8988T (cell line): Measurements from ENCODE around the gene TMEM239.
"Not testable (repeated sequence)": the region's sequence is repeated elsewhere in the genome, so short reads cannot be mapped to it uniquely, and the experiment has no call there.

Experiments
- DNase-seq: peaks from one replicate; pipeline ENCODE4 v3.0.0; 2011

TMEM239 gene

DNA sequence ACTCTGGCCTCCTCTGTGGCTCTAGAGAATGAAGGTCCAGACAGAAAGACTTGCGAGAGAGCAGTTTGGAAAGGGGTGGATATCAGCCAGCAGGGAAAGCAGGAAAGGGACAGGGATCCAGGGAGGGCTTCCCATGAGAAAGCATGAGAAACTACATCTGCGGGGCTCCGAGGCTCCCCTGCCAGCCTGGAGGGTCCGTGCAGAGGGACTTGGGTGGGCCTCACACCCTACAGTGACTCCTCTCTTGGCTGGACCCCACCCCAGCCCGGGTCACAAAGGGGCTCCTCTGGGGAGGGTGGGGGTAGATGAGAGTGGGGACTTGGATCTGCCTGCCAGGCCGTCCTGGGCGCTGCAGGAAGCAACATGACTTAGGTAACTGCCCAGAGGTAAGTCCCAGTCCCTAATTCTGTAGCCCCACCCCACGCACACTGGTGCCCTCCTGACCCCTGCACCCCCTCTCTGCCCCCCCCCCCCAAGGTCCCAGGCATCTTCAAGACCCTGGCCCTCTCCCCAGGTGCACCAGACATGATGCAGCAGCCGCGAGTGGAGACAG, at the start of gene TMEM239:
Gene TMEM239 (plus strand): TSS at position 335 of the 553 bp plus-strand sequence. CDS start 191 bp downstream, at position 526.
- DNase-seq = no peak

DNA sequence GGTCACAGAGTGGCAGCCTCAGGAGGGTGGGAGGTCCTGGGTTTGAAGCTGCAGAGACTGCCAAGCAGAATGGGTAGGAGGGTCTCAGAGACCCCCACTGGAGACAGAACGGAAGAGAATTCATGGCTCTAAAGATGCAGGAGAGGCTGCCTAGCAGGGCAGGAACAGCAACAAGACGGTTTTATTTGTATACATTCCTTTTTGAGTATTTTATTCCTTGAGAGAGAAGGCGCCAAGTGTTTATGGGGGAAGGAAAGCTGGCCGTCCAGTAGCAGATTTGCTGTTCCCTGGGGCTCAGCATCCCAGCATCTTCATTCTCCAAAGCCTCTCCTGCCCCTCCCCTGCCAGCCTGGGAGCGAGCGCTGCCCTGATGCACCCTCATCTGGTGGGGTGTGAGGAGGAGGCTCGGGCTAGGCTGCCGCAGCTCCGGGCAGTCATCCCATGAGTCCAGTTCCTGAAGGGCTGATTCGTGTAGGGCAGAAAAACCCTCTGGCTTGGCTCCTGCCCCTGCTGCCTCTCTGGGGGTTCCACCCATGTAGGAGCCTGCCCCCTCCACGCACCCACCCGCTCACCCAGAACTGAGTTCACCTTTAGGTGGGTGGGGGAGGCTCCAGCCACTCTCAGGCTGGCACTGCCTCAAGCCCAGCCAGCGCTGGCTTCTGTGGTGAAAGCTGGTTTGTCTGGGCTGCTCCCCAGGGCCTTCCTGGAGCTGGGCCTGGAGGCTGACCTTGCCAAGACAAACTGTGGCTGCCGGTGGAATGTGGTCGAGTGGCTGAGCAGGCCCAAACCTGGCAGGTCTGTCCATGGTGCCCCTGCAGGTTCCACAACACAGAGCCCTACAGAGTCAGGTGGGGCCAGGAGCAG, 48.2 kb upstream of the TMEM239 start:
- DNase-seq = no peak

DNA sequence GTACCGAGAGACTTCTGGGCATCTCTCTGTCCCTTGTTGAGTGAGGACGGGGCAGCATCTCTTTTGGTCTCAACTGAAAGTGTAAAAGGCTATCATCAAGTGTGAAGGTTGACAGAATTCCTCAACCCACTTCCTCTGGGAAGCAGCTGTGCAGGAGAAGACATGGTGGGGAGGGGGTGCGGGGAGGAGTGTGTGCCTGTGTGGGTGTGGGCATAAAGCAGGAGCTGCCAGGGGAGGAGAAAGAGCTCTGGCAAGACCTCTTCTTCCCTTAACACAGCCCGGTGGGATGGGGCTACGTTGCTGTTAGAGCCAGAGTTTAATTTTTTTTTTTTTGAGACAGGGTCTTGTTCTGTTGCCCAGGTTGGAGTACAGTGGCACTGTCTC, 47.5 kb upstream of the TMEM239 start:
- no peak for DNase-seq

DNA sequence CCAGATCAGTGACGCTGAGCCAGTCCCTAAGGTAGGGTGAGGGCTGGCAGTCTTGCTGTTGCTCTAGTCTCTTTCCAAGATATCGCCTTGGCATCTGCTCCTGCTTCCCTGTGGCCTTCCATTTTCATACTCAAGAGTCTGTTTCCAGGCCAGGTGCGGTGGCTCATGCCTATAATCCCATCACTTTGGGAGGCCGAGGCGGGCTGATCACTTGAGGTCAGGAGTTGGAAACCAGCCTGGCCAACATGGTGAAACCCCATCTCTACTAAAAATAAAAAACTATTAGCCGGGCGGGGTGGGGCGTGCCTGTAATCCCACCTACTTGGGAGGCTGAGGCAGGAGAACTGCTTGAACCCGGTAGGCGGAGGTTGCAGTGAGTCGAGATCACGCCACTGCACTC, 46.1 kb upstream of the TMEM239 start:
- DNase-seq = not testable (repeated sequence)

DNA sequence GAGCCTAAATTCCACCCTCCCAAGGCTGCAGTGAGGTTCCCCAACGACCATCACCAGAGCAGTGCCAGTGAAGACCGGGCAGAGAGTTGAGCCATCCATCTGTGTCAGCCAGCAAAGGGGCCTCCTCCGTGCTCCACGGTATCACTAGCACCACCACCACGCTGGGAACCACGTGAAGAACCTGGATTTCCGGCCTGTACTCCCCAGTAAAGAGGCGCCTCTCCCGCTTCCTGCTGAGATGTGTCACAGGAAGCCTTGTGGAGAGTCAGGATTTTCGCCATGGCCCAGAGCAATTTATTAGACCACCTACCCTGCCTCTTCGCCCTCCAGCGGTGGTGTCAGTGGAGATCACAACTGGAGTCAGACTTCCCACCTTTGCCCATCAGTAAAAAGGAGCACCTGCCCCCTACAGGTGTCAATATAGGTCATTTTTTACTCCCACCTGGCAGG, 44.5 kb upstream of the TMEM239 start:
- DNase-seq = no peak

DNA sequence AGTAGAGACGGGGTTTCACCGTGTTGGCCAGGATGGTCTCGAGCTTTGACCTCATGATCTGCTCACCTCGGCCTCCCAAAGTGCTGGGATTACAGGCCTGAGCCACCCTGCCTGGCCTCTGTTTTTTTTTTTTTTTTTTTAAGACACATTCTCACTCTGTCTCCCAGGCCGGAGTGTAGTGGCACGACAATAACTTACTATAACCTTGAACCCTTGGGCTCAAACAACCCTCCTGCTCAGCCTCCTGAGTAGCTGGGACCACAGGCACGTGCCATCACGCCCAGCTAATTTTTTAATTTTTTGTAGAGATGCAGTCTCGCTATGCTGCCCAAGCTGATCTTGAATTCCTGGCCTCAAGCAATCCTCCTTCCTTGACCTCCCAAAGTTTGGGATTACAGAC, 42.4 kb upstream of the TMEM239 start:
- DNase-seq = no peak

DNA sequence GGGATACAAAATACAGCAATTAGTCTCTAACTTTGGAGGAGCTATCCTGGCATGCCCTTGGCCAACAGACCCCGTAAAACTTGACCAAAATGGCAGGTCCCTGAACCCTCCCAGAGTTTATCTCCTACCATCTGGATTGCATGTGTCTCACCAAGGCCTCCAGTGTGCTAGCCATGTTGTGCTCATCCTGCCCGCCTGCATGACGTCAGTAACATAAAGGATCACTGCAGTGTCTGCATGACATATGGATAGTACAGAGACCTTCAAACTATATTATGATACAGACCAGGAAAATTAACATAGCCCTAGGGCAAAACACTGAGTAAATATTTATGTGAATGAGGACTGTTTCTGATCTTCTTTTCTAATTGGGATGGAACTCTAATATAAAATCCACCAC, 41.0 kb upstream of the TMEM239 start:
- no peak for DNase-seq

DNA sequence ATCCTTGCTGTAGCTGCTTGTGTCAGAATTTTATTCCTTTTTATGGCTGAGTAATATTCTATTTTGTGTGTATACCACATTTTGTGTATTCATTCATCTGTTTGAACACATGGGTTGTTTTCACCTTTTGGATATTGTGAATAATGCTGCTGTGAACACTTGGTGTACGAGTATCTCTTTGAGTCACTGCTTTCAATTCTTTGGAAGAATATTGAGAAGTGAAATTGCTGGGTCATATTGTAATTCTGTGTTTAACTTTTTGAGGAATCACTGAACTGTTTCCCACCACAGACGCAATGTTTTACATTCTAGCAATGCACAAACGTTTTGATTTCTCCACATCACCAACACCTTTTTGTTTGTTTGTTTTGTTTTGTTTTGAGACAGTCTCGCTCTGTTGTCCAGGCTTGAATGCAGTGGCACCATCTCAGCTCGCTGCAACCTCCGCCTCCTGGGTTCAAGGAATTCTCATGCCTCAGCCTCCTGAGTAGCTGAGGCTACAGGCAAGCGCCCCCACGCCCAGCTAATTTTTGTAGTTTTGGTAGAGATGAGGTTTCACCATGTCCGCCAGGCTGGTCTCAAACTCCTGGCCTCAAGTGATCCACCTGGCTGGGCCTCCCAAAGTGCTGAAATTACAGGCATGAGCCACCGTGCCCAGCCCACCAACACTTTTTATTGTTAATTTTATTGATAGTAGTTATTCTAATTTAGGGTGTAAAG, 37.4 kb upstream of the TMEM239 start:
- no peak for DNase-seq

DNA sequence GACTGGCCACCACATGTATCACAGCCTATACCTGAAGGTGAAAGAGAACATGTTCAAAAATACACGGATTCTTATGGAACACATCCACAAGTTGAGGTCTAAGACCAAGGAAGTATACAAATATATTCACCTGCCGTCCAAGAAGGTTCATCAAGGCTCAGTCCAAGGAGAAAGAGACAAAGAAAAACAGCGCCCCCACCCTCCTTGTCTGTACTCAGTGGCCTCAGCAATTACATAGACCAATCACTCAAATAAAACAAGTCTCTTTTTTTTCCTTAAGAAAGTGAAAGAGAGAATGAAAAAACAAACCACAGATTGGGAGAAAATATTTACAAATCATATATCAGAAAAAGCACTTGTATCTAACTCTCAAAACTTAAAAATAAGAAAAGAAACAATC, 35.2 kb upstream of the TMEM239 start:
- no peak for DNase-seq

DNA sequence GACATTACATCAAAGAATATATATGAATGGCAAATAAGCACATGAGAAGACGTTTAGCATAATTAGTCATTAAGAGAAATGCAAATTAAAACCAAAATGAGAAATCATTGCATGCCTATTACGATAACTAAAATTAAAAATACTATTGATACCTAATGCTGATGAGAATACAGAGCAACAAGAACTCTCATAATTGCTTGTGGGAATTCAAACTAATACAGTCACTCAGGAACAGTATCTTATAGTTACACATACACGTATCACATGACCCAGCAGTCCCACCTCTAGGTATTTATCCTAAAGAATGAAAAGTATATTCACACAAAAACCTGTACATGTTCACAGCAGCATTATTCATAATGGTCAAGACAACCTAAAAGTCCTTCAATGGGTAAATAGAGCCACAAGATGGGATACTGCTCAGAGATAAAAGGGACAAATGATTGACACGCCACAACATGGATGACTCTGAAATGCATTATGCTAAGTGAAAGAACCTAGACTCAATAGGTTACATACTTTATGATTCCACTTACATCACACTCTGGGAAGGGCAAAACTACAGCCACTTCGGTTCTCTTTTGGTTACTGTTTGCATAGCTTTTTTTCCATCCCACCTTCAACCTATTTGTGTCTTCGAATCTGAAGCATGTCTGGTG, 32.1 kb upstream of the TMEM239 start:
- DNase-seq = no peak

DNA sequence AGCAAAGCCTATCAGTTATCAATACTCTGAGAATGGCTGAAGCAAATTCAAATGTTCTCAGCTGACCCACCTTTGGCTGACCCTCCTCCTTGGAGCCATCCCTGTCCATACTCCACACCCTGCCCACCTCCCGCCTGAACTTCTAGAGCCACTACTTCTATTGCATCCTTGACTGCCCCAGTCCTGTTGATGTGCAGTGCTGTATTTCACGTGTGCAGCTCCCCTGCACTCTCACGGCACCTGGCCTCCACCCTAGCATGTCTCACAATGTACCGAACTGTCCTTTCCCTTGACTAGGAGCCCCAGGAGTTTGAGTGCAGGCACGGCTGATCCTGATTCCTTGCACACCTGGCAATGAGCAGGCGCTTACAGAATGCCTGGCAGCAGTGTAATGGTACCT, 22.7 kb upstream of the TMEM239 start:
- no peak for DNase-seq

DNA sequence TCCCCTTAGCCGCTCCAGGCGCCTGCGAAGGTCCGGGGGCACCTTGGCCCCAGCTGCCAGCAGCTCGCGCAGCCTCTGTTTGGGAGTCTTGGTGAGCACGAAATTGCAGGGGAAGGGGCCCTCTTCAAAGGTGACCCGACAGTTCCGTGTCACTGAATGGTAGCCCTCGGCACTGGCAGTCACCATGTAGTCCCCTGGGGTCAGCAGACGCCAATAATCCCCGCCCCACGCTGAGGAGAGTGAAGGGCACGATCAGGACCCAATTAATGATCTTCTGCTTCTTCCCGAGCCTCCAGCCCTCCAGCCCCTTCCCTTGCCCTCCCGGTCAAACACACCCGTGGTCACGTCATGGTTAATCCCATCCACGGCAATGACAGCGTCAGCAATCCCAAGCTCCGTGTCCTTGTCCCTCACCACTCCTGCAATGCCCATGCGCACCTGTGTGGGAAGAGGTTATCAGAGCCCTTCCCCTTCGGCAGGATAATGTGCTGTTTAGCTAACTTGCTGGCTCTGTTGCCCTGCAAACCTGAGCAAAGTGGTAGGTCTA, 21.9 kb upstream of the TMEM239 start:
- DNase-seq = no peak

DNA sequence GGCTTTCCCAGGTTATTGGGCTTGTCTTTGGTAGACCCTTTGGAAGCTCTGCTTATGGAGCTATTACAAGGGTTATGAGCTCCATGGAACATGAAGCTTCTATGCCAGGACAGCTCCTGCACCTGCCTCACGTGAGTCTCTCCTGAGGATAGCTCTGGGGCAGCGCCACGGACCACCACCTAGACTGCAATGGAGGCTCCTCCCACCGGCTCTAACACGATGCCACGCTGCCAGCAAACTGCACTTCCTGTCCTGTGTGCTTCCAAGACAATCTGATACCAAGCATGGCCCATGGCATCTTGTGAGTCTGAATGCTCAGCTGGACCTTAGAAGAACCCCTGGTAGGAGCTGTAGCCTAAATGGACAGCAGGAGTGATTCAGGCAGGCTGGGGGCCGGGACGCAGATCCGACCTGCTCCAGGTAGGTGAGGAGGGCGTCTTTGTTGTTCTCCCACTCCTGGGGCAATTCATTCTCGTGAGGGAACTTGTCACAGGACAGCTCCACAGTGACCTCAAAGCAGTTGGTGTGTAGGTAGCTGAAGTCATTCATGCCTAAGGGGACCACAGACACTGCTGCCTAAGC, 21.2 kb upstream of the TMEM239 start:
- no peak for DNase-seq

DNA sequence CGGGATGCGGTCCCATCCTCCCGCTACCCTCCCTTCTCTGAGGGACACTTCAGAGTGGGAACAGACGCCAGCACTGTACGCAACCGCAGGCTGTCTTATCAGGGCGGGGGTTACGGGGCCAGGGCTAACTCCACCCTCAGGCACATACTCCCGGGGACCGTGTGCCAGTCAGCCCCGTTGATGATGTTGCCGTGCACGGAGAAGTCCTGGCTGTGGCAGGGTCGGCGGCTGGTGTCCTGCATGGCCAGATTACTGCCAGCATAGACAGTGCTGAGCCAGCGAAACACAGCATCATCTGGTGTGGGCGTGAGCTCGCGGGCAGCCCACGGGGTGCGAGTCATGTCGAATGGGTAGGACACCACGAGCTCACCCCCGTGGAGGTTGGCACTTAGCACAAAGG, 20.7 kb upstream of the TMEM239 start:
- no peak for DNase-seq

DNA sequence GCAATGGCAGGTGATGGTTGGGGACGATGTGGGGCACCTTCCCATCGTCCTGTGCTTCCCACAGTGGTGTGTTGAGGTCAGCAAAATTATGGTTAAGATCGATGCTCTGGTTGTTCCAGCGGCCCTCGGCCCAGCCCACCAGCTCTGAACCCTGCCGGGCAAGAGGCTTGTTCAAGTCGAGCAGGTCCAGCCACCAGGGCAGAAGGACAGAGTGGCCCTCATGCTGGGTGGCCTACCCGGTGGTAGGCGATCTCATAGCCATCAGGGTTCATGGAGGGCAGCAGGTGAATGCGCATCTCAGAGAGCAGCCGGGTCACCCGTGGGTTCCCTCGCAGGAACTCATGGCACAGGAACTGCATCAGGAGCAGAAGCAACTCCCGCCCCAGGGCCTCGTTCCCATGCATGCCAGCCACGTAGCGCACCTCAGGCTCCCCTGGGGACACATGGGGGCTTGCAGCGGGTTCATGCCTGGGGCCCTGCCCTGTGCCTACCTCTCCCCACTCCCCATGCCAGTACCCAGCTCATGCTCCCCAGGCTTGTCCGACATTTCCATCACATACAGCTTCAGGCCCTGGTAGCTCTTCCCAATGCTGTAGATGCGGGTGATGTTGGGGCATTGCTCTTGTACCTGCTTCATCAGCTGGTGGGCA, 20.0 kb upstream of the TMEM239 start:
- DNase-seq = no peak

DNA sequence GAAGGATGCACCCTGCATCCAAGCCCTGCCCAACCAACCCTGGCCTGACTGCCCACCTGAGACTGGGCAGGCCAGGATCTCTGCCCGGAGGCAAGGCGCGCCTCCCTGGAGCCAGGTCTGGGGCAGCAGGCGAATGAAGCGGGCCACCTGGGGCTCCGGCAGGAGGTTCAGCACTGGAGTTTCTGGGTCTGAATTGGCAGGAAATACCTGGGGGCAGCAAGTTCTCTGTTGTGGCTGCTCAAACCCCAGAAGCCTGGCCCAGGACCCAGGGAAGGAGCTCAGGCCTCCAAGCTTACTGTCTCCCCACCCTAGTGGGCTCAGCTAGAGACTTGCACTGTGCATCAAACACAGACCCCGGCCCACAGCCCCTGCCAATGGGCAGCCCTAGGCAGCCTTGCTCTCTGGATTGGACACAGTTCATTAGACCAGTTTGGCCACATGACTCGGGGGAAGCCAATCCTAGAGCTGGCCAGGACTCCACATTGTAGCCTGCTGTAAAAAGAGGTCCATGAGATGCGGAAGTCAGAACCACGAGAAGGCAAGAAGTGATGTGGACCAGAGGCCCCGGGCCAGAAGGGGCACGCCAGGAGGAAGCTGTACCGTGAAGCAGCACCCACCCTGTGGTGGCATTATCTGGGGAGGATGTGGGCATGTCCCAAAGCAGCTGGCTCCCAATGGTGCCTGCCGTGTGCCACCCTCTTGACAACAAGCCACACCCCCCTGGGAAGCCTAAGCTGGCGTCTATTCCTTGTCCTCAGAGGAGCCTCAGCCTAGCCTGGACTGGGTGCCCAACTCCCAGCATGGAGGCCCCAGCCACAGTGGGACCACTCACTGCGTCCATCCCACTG, 18.8 kb upstream of the TMEM239 start:
- DNase-seq = peak; percentile 34

DNA sequence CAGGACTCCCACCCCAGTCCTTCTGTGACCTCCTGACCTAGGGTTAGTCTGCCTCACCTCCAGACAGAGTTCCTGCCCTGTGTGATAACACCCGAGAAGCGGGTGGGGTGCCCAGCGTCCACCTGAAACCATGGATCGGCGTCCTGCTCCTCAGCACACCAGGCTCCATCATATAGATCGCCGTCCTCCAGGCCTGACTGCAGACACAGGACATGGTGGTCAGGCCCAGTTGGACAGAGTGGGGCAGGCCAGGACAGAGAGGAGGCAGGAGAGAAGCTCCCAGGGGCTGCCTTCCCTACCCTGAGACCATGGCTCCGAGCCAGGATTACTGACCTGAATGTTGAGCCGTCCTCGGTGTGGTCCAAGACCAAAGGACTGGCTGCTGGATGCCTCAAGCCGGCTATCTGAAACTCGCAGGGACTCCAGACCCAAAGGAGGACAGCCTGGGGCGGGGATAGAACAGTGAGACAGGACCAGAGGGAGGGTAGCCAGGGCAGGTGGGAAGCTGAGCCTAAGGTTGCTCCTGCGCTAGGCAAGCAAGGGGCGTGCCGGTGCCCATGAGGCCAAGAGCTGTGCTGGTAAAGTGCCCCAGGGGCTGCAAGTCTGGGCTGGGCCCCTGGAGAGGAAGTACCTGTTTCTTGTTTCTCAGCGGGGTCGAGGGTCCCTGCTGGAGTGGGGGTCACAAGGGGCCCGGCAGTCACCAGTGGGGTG, 17.9 kb upstream of the TMEM239 start:
- no peak for DNase-seq

DNA sequence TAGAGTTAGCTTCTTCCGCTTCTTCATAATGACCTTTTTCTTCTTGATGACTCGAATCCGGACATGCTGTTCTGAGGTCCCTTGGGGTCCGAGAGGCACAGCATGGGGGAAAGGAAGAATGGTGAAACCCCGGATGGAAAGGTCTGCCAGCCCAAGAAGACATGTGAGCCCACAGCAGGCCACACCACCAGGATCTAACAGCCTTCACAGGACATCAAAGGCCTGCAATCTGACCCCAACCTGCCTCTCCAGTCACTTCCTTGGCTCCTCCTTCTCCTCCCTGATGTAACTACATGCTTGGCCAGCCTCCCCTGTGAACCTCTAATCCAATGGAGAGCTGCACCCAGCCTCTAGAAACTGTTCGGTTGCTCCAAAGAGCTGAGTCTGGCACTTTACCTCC, 17.4 kb upstream of the TMEM239 start:
- DNase-seq = peak; percentile 55

DNA sequence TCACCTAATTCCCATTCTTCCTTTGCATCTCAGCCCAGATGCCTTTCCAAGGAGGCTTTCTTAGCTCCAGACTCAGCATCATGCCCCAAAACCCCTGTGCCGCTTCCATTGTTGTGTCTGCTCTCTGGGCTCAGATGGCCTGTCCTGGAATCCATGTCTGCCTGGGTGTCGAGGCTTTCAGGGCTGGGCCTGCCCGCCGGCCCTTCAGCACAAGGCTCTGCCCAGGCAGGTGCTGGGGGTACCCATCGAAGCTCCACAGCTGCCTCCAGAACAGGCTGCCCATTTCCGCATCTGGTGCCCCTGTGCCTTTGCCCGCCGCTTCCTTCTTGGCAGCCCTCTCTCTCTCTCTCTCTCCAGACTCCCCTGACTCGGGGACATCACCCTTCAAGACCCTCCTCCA, 16.9 kb upstream of the TMEM239 start:
- DNase-seq = peak; percentile 15

DNA sequence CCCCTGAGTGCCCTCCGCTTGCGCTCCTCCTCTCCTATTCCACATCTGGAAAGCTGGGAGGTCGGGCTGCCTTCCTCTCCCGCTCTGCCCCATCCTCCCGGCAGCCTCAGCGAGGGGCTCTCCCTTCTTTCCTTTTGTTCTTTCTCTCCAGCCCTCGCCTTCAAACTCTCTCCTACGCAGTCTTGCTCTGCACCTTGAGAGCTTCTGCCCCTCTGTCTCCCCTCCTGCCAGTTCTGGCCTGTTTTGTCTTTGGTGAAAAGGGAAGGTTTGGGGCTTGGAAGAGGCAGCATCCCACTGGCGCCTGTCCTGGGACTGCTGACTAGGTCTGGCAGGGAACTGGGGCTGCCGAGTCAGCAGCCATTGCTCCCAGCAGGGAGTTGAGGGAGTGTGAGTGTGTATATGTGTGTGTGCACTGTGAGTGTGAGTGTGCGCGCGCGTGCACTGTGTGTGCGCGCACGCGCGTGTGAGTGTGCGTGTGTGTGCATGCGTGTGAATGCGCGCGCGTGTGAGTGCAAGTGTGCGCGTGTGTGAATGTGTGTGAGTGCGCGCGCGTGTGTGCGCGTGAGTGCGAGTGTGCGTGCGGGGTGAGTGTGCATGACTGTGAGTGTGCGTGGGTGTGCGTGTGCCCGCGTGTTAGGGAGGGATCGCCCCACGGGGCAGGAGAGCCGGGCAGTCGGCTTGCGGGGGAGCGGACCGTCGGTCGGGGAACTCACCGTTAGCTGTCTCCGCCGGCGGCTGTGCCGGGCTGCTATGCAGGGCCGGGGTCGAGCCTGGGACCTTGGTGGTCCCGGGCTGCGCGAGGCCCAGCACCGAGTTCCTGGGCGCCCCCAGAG, 16.3 kb upstream of the TMEM239 start:
- DNase-seq = peak; percentile 44
